GM20000 (cell line): Measurements from ENCODE around the gene ERMN.

Experiments used
- DNase-seq: peaks from one replicate; pipeline ENCODE4 v3.0.0; 2012; ENCODE audit warnings: low spot score
- TF ChIP-seq, protein P1 (sequence below): IDR thresholded peaks from 2 replicates; pipeline ENCODE4 v1.5.1; 2012; ENCODE audit warnings: mild to moderate bottlenecking, control low read depth; ENCODE audit errors: extremely low read depth, missing control alignments

ERMN gene

DNA sequence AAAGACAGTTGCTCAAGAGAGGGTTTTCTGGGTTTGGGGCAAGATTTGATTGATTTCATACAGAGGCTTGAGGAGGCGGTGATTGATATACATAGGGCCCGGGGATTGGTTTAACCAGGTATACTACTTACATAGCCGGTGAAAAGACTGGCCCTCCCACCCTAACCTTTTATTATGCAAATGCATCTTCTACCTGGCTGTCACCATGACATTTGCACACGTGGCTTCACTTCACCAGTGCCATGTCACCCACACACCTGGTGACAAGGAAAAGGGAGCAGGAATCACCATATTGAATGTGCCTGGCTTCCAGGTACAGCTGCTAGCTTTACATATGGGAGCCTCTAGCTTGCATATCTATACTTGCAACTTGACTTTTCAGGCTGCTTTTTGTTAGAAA is 9.7 kb downstream of the ERMN start:
- DNase-seq: no peak
- TF ChIP-seq, protein P1, sequence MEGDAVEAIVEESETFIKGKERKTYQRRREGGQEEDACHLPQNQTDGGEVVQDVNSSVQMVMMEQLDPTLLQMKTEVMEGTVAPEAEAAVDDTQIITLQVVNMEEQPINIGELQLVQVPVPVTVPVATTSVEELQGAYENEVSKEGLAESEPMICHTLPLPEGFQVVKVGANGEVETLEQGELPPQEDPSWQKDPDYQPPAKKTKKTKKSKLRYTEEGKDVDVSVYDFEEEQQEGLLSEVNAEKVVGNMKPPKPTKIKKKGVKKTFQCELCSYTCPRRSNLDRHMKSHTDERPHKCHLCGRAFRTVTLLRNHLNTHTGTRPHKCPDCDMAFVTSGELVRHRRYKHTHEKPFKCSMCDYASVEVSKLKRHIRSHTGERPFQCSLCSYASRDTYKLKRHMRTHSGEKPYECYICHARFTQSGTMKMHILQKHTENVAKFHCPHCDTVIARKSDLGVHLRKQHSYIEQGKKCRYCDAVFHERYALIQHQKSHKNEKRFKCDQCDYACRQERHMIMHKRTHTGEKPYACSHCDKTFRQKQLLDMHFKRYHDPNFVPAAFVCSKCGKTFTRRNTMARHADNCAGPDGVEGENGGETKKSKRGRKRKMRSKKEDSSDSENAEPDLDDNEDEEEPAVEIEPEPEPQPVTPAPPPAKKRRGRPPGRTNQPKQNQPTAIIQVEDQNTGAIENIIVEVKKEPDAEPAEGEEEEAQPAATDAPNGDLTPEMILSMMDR: no peak

DNA sequence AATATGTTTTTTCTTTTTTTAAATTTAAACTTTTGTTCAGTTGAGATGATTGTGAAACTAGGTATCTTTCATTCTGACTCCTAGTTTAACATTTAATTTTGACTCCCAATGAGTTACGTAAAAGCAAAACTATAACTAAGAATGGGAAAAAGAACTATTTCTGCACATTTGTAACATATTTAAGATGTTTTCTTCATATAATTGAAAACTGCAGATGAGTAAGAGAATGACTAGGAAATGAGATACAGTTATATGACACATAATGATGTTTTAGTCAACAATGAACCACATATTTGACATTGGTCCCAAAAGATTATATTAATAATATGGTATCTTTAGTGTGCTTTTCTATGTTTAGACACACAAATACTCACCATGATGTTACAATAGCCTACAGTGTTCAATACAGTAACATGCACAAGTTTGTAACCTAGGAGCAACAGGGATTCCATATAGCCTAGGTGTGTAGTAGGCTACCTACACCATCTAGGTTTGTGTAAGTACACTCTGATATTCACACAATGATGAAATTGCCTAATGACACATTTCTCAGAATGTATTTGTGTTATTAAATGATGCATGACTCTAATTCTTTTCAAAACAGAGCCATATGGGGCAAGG is 12.6 kb downstream of the ERMN start:
- no peak for DNase-seq
- TF ChIP-seq, protein P1: no peak

DNA sequence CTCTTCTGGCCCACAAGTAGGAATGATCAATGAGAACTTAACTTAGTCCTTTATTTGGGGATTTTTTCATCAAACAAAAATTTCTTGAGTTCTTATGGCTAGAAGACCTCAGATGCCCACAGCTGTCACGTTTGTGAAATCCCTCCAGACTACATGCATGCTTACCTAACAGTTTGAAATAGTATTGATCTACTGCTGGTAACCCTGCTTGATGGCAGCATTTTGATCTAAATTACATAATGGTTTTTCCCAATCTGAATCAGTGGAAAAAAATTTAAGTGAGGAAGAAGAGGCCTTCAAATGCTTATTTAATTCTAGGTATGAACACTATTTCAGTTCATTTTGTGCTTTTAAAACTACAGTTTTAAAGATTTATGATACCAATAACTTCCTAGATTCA is 13.9 kb downstream of the ERMN start:
- DNase-seq: no peak
- TF ChIP-seq, protein P1: no peak

DNA sequence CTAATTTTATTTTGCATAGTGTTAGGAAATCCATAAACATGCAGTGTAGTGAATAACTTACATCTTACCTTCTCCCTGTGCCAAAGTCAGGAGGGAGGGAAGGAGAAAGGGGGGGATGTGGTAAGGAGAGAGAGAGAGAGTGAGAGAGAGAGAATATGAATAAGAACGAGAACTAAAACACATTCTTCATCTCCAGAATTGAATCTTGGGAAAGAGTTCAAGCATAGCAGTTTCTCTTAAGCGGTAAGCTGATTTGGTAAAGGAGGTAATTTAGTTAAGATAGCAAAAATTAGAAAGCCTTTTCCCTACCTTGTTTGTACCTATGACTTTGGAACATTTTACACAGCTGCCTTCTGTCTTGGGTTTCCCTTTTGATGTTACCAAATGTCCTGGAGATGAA is 15.7 kb downstream of the ERMN start:
- DNase-seq: no peak
- TF ChIP-seq, protein P1: no peak

DNA sequence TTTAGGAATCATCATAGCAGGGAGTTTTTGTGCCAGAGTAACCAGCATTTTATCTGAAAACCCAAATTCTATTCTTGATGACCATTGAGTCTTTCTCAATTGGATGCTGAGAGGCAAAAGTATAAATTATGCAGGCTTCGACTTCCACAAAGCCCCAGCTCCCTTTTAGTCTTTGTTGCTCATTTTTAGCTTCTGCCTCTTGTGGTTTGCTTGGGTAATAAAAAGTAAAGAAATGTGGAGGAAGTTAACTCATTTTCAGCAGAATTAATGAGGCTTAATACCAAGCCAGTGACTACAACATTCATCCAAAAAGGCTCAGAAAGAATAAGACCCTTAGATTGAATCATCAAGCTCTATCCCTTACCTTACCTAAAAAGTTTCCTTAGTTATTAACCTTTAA is 18.6 kb downstream of the ERMN start:
- TF ChIP-seq, protein P1: no peak
- peak; percentile 5 for DNase-seq

DNA sequence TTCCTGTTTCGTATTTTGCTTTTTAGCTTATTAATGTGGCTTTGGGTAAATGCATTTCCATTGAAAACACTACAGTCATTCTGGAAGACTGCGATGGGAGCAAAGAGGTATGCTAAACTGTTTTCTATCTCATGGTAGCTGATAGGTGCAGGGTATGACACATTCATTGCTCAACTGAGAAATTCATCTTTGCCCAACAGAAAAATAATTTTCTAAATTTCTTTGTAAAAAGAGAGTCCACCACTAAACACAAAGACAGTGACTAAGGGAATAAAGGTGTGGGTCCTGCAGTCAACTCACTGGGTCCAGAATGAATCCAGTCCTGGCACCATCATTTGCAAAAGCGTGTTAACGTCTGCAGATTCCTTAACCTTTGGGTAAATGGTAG is 19.9 kb downstream of the ERMN start:
- DNase-seq: no peak
- TF ChIP-seq, protein P1: no peak

DNA sequence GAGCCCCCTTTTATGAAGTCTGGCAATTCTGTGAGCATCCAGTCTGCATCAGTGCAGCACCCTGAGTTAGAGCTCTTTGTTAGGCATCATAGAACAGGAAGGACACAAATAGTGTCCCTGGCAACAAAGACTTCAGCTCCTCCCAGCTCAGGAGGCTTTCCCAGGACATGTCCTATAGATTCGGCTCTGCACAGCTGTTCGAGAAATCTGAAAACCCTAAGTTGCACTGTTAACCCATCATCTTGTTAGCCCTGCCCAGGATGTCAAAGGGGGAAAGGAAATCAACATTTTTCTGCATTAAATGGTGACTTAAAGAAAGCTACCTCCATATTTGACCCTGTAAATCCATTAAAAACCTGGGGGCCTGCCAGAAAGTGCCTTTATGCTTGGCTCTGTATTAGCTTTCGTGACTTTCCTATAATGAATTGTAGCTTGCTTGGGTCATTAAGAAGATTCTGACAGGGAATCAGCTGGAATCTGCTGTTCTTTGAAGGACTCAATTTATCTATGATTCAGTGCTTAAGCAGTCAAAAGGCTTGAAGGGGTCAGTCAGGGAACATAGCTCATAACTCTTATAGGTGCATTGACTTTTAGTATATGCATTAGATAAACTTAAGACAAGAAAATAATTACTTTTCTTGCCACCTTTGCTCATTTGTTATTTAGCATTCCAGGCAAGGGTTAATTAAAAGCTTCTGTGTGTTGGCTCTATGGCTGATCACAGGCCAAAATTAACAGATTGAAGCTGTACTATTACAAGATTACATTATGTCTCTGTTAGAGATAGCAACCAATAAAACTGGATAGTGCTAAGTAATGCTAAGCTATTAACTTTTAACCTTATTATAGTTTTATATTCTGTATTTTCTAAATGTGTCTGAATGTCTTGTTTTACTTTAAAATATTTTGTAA is 20.6 kb downstream of the ERMN start:
- TF ChIP-seq, protein P1: no peak

More for the DNA sequence above, 20.6 kb downstream of the ERMN start:
- no peak for DNase-seq
